Stimulated activated CD4-positive, alpha-beta T cell treated with anti-CD3 and anti-CD28 coated beads, Interleukin-4, amount 100 ng/mL, for 4 hours (primary cell): ENCODE data around the gene E2F2.
A peak's percentile ranks its signal among the peaks of the same experiment; 100 is the strongest.
"Not testable (repeated sequence)": the region's sequence is repeated elsewhere in the genome, so short reads cannot be mapped to it uniquely, and the experiment has no call there.

Experiments
- DNase-seq, 2 experiments: peaks; one replicate each; pipeline ENCODE4 v3.0.0-alpha.2; 2020

The E2F2 gene

DNA sequence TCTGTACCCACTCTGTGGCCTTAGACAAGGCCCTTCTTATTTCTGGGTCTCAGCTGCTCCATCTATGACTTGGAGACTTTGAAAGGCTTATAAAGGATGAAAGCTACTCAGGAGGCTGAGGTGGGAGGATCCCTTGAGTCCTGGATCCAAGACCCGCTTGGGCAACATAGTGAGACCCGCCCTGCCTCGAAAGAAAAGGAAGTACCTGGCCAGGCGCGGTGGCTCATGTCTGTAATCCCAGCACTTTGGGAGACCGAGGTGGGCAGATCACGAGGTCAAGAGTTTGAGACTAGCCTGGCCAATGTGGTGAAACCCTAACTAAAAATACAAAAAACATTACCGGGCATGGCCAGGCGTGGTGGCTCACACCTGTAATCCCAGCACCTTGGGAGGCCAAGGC, 14.8 kb upstream of the E2F2 start:
- no peak for DNase-seq

DNA sequence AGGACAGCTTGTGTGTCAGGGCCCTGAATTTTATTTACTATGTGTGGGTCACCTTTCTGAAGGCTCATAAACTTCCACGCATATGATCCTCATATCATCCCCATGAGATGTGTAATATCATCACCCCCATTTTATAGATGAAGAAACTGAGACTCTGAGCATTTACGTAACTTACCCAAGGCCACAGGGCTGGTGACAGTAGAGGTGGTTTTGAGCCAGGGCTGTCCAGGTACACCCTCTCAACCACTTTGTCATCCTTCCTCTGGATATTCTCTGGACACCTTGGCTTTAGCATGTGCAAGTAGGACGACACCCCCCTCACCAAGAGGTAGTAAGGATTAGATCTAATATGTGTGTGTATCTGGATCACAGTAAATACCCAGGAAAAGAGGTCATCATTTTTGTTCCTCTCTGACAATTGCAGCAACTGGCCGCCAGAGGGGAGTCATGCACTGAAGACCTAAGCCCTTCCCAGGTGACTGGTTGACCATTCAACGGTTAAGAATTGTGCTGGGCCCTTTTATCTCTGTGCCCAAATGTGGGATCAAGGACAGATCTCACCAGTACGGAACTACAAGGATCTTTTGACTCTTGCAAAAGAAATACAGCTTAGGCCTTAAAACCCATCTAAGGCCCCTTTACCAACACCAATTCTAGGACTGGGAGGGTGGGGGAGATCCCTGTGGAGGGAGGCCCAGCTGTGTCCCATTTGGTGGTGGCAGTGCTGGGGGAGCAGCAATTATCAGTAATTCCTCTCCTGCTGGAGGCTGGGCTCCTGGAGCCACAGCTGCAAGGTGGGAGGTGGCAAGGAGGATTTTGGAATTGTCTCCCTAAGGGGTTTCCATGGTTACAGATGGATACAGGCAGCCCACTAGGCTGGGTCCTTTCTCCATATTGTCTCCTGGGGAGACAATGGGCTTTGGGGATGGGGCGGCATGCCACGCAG, 13.7 kb upstream of the E2F2 start:
- DNase-seq = peak; percentile 67 to 69

DNA sequence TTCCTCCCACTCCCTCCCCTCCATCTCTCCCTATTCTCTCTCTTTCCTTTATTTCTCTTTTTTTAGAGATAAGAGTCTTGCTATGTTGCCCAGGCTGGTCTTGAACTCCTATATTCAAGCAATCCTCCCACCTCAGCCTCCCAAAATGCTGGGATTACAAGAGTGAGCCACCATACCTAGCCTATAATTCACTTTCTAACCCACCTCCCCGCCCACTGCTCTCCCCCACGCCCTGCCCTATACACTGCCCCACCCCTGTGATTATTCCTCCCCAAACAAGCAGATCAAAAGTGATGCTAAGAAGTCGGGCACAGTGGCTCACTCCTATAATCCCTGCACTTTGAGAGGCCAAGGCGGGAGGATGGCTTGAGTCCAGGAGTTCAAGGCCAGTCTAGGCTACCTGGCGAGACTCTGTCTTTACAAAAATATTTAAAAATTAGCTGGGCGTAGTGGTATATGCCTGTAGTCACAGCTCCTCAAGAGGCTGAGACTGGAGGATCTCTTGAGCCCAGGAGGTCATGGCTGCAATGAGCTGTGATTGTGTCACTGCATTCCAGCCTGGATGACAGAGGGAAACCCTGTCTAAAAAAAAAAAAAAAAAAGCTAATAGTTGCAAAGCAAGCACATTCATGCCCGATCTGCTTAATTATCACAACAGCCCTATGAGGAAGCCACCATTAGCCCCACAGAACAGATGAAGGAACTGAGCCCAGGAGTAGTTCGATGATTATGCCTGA, 12.8 kb upstream of the E2F2 start:
- no peak for DNase-seq

DNA sequence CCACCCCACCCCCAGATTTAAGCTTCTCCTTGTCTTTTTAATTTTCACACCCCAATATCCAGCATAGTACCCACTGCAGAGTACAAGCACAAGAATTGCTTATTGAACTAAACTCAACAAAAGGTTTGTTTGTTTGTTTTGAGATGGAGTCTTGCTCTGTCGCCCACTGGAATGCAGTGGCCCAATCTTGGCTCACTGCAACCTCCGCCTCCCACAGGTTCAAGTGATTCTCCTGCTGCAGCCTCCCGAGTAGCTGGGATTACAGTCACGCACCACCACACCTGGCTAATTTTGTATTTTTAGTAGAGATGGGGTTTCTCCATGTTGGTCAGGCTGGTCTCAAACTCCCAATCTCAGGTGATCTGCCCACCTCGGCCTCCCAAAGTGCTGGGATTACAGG, 11.9 kb upstream of the E2F2 start:
- DNase-seq = not testable (repeated sequence)

DNA sequence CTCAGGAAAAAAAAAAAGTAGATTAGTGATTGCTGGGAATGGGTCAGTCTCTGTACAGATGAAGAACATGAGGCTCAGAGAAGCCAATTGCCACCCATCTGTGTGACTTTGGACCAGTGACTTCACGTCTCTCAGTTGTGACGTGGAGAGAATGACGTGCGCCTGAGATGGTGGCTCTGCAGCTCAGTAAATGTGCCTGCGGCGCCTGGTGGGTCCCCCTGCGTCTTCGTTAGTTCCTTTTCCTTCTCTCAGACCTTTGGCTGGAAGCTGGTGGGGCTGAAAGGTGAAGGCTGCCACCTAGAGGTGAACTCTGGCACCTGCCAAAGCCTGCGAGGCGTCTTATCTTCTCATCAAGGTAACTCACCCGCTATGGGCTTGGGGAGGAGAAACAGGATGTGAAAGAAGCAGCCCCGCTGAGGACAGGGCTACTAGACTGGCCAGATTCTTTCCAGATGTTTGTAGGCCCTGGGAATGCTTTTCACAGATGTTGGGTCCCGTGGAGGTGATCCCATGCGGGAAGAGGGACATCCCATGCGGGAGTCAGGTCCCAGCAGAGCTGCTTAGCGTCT, 8.7 kb upstream of the E2F2 start:
- DNase-seq = peak; percentile 78 to 88

DNA sequence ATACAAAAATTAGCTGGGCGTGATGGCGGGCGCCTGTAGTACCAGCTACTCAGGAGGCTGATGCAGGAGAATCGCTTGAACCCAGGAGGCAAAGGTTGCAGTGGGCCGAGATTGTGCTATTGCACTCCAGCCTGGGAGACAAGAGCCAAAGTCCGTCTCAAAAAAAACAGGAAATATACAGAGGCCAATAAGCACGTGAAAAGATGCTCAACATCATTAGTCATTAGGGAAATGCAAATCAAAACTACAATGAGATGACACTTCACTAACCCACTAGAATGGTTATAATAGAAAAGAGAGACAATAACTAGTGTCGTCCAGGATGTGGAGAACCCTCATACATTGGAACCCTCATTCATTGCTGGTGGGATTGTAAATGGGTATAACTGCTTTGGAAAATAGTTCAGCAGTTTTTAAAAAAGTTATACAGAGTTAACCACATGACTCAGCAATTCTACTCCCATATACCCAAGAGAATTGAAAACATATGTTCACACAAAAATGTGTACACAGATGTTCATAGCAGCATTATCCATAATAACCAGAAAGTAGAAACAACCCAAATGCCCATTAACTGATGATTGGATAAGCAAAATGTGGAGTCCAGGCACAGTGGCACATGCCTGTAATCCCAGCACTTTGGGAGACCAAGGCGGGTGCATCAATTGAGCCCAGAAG, 6.4 kb upstream of the E2F2 start:
- DNase-seq = no peak

DNA sequence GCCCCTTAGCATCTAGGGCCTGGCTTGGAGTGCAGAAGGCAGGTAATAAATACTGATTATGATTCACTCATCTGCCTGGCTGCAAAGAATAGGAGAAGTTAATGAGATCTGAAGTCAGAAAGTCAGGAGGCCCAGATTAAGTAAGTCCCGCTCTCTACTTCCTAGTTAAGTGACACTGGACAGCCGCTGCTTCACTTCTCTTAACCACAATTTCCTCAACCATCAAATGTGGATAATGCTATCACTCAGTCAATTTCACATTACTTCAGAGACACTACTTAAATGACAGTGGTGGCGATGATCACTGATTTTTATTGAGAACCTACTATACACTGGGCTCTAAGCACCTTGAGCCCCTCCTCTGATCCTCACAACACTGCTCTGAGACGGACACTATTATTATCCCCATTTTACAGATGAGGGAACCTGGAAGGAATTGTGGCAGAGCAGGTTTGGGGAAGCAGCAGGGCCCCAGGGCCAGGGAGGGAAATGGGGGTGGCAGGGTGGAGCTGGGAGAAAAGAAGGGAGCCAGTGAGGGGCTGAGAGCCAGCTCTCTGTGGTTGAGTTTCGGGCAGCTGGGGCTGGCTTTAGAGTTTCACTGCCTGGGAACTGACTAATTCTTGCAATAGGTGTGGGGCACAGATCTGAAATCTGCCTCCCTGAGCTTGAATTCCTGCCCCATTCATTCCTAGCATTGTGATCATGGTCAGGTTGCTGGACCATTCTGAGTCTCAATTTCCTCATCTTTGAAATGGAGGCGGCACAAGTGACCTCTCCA, 2.4 kb upstream of the E2F2 start:
- no peak for DNase-seq

DNA sequence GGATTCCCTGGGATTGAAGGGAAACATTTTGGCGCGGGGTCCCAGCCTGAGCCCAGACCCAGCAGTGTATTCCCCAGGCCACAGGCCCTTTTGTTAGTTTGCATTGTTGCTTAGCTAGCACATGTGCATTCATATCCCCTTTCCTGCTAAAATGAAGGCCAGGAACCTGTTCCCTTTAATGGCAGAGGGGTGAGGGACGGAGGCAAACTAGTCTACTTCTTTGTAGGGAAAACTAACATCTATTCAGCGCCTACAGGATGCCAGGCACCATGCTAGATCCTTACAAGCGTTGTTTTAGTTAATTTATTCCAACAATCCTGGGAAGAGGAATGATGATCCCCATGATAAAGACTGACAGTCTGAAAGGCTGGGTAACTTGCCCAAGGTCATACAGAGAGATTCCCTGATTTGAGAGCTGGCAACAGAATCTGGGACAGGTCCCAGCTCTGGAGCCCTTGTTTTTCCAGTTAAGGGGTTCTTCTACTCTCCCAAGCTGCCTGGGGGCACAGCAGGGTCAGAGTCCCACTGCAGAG, 595 bp upstream of the E2F2 start:
- DNase-seq = no peak

DNA sequence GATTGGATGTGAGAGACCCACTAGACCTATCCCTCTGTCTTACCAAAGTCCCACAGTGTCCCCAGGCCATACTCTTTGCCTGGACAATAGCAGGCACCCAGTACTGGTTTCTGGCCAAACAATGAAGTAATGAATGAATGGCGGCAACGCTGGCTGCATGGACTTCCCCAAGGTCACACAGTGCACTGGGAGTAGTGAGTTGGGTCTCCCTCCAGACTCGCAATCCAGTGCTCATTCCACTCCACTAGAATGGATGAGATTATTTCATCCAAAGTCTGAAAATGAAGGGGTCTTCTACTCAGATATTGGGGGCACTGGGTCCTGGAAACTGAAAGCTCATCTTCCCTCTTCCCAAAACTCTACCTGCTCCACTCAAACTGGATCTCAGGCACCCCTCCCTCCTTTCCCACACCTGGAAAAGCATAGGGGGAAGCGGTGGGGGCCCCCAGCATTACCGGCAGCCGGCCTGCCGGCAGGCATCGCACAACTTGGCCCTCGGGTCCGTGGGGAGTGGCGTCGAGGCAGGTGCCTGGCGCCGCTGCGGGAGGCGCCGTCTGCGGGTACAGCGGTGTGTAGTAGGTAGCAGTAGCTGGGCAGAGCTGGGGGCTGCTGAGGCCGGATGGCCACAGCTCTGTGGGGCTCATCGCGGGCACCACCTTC, 816 bp downstream of the E2F2 start:
- no peak for DNase-seq

DNA sequence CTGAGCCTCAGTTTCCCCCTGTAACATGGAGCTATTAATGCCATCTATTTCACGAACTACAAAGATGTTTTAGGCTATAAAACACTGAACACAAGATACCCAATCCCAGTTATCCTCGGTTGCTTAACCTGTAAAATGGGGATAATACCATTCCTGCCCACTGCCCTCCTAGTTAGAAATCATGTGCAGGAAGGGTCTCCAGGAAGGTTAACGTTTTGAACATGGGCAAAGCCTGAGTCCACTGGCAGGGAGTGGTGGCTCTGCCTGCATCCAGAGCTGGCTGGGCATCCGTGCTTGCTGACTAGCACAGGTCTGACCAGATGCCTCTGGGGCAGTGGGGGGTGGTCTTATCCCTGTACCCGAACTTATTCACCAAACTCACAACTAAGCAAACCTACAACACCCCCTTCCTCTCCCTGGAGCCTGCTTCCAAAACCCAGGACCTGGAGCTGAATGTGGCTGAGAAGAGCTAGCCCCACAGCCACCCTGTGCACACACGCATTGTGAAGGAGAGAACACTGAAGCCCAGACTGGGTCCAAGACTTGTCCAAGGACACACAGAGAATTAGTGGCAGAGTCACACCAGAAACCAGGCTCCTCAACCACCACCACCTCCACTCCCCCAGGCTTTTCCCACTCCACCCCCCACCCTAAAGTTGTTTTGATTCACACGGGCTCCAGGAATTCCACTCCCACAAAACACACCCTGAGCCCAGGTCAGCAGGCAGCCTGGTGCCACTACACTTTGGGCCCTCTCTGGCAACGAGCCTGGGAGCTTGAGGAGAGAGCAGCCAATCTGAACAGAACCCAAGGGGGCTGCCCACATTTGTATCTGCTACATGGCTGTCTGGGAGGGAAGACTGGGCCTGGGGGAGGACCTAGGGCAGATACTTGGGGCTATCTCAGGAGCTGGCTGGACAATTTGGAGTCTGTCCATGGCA, 1.6 kb downstream of the E2F2 start:
- DNase-seq = no peak

DNA sequence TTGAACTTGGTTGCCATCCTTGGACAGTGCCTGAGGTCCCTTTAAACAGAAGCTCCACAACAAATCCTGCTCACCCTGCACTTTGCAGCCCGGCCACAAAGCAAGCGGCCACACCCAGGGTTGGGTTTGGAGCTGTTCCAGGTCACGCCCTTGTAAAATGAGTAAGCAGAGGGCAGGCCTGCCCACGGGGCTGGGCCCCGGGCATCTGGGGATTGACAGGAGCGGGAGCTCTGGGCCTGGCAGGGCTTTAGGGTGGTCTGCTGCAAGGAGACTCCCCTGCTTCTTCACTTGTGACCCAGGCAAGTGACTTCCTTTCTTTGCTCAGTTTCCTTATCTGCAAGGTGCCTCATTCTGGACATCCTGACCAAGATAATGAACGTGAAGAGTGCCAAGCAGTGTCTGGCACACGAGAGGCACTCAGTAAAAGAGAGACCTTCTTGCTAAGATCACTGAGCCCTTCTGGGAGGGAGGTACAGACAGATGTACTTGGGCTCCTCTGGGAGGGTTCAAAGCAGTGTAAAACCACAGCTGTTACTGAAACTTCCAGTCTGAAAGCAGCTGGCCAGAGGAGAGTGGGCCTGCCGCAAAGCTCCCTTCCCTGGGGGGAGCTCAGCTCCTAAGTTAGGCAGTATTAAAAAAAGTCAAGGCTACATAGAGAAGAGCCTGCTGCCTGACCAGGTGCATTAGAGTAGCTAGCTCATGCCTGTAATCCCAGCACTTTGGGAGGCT, 2.6 kb downstream of the E2F2 start:
- peak; percentile 58 to 67 for DNase-seq

DNA sequence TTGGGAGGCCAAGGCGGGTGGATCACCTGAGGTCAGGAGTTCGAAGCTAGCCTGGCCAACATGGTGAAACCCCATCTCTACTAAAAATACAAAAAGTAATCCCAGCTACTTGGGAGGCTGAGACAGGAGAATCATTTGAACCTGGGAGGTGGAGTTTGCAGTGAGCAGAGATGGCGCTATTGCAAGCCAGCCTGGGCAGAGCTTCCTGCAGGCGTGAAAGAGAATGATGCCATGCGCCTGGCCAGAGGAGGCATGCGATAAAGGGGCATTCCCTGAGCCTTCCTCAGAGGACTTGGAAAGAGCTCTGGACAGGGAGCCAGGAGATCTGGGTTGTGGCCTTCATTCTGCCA, 3.2 kb downstream of the E2F2 start:
- no peak for DNase-seq

DNA sequence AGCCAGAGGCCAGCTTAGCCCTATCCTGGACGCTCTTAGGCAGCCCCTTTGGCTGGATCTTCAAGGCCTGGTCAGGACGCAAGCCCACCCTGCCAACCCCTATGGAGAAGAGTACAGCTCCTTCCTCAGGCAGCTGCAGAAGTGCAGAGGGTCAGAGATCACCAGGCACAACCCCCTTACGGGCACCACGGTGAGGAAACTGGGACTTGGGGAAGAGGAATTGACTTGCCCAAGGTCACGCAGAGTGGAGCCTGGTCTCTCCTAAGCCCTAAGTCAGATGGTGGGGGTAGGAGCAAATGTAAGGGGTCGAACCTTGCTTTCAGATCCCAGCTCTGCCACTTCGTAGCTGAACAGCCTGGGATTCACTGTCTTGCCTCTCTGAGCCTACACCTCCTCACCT, 3.7 kb downstream of the E2F2 start:
- no peak for DNase-seq

DNA sequence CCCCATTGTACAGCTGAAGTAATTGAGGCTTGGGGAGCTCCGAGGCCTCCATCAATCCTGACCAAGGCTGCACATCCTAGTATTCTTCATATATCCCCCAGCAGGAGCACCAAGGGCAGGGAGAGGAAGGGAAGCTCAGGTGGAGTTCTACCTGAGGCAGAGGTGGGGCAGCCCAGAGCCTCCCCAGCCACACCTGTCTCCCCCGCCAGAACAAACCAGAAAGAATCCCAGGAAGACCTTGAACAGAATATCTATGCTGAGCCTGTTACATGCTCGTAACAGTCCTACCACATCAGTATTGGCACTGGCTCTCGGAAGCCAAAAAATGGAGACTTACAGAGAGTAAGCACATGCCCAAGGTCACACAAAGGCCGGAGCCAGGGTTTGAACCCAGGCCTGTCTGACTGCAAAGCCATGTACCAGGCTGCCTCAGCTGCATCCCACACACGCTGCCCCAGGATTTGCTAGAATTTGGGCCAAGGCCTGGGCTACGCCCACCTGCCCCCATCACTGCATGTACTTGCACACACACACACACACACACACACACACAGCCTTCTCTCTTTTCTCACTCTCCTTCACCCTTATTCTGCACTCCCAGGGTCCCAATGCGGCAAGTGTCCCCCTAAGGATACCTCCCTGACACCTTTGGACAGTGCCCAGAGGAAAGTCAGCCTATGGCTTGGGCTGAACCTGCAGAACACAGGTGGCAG, 4.5 kb downstream of the E2F2 start:
- no peak for DNase-seq

DNA sequence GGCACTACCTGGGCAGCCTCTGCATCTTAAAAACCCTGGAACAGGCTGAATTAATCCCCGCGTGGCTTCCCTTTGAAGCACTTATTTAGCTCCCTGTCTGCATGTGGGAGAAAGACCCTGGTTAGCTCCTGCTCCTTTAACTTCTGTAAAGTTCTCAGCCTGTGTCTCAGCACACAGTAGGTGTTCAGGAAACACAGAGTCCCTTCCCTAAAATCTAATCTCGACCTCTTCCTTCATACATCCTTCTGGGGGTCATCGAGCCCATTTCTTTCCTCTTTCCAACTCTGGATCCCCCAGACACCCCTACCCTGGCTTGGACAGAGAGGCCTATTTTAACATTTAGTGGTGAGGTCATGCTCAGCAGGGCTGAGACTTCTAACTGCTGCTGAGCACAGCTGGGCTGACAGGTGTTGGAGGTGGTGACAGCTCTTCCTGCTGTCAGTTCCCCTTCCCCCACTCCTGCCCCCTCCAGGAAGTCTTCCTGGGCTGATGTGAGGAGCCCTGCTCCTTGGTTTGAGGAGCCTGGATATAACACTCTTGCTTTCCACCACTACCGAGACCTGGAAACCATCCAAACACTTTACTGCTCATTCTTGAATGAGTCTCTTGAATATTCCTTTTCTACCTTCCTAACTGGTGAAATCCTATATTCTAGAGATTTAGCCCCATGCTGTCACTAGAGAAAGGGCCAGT, 5.3 kb downstream of the E2F2 start:
- DNase-seq = no peak

DNA sequence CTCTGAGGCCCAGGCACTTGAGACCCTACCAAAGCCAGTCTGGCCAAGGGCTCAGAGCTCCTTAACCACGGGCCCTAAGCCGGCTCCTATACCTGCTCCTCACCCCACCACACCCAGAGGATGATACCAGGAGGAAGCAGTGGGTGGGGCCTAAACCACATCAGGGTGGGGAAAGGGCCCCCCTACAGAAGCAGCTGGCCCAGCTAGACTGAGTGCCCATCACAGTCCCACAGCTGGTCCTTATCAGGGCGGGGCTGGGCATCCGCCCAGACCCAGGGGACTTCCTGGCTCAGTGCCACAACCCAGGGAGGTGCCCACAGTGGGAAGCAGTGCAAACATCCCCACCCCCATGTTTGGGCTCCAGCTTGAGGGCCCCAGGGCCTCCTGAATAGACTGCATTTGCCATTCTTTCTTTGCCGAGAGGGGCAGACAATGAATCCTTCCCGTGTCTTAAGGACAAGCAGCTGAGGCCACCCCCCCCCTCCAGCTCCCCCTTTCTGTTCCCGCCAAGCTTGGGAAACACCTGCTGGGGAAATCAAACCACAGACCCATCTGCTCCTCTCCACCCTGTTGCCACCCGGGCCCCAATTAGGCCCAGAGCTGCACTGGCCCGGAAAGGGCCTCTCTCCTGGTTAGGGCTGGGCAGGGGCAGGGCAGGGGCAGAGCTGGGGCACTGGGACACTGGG, 6.2 kb downstream of the E2F2 start:
- no peak for DNase-seq

DNA sequence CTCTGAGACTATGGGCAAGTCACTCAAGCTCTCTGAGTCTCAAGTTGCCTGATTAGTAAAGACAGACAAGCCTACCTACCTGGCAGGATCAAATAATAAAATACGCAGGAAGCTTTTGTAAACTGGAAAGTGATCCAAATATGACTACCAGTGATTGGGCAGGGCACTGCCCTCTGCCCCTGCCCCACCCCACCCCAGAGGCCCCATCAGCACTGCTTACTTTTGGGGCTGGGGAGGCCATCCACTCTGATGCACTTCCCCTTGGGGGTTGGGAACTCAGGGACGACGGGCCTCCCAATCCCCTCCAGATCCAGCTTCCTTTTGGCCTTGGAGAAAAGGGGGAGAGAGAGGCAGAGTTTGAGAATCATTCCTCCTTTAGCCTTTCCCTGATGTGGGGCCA, 6.9 kb downstream of the E2F2 start:
- DNase-seq = no peak
